Body of pancreas (tissue), 4 donors: Measurements from ENCODE around the gene MISP. TPM values are rescaled to one million over a fixed set of nuclear protein-coding genes. Genes with fewer than 3 reads are reported as not detected.

Source experiments
- ATAC-seq: fragments of 150-250 bp; one replicate; pipeline ENCODE4 v1.9.1; 2016
- DNase-seq, 4 donors: peaks; one replicate each; pipeline ENCODE4 v3.0.0-alpha.2; 2019
- H3K27ac ChIP-seq, 4 donors: fragments of 200-600 bp; sonication (generic); 1 replicate in 3 of 4; 2 replicates in 1 of 4; pipeline versions ENCODE4 v1.5.1 to v1.6.1; 2016 to 2019; ENCODE audit warnings: mild to moderate bottlenecking in 1 of 4, mixed read lengths in 1 of 4, moderate library complexity in 1 of 4
- H3K27me3 ChIP-seq, 2 donors: fragments of 200-600 bp; sonication (generic); one replicate each; pipeline ENCODE4 v1.6.0; 2016; ENCODE audit warnings: mild to moderate bottlenecking in 1 of 2
- H3K36me3 ChIP-seq, 2 donors: fragments of 200-600 bp; sonication (generic); replicated peaks in 1 of 2; 2 replicates each; pipeline ENCODE4 v1.5.1; 2016; ENCODE audit warnings: low read depth in 2 of 2; ENCODE audit not compliant: insufficient read depth in 1 of 2
- H3K4me1 ChIP-seq: fragments of 200-600 bp; sonication (generic); one replicate; pipeline ENCODE4 v1.6.0; 2016
- H3K4me3 ChIP-seq, 2 donors: fragments of 200-600 bp; sonication (generic); 1 replicate in 1 of 2; 2 replicates in 1 of 2; pipeline ENCODE4 v1.5.1; 2016 to 2019
- H3K9me3 ChIP-seq, 3 donors: fragments of 200-600 bp; sonication (generic); 1 replicate in 2 of 3; 2 replicates in 1 of 3; pipeline ENCODE4 v1.5.1; 2016
- POLR2A ChIP-seq, 3 donors: fragments of 450-650 bp; IDR thresholded peaks; one replicate each; pipeline ENCODE4 v1.6.1; 2016; ENCODE audit warnings: antibody characterized with exemption in 3 of 3, mild to moderate bottlenecking in 2 of 3
- WGBS, 2 donors: methylation state at CpG; one replicate each; pipeline ENCODE4 v1.1.5; 2017; 5-methylcytosine and 5-hydroxymethylcytosine counted together
- intact Hi-C: fragments of 100-400 bp; cut with DNase I; formaldehyde crosslinking; loops from one replicate; pipeline ENCODE4 v1.15.1; 2023
- total RNA-seq, 2 donors: library from RNA; depleted of rRNA; stranded (reverse); fragments of >200 nt; gene quantifications; one replicate each; pipeline ENCODE4 v1.1.0, GENCODE V29; 2016
- TF ChIP-seq, protein P1 (sequence below), 7 experiments: fragments of 450-650 bp in 4 of 7; fragments of 200-600 bp in 3 of 7; sonication (generic) in 3 of 7; IDR thresholded peaks; one replicate each; pipeline ENCODE4 v1.5.1; 2016 to 2019; ENCODE audit warnings: antibody characterized with exemption in 7 of 7

Gene MISP
- total RNA-seq, 2 donors from 2014 or later = 0.99 to 3.4 TPM

GRCh38 chr19:729965-730668 is 20.8 kb upstream of the MISP start:
- DNase-seq = no peak
- TF ChIP-seq POLR2A (IDR thresholded peaks at IDR 0.05) = no peak
- TF ChIP-seq, protein P1, sequence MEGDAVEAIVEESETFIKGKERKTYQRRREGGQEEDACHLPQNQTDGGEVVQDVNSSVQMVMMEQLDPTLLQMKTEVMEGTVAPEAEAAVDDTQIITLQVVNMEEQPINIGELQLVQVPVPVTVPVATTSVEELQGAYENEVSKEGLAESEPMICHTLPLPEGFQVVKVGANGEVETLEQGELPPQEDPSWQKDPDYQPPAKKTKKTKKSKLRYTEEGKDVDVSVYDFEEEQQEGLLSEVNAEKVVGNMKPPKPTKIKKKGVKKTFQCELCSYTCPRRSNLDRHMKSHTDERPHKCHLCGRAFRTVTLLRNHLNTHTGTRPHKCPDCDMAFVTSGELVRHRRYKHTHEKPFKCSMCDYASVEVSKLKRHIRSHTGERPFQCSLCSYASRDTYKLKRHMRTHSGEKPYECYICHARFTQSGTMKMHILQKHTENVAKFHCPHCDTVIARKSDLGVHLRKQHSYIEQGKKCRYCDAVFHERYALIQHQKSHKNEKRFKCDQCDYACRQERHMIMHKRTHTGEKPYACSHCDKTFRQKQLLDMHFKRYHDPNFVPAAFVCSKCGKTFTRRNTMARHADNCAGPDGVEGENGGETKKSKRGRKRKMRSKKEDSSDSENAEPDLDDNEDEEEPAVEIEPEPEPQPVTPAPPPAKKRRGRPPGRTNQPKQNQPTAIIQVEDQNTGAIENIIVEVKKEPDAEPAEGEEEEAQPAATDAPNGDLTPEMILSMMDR (IDR thresholded peaks at IDR 0.05) = no peak
- no peak overlapping the region for H3K27ac ChIP-seq
- H3K36me3 ChIP-seq = no peaks in the 10 kb centered on the region
- intact Hi-C loops = loop anchor here (5.0 kb wide), 1 partner anchor 63 kb away; no protein-coding TSS in a partner anchor
- WGBS, 2 donors = 40 to 57% methylated on average over 11 to 14 of the region's 14 CpGs
- no peak for ATAC-seq
- no peaks in the 10 kb centered on the region for H3K4me1 ChIP-seq
- no peak overlapping the region for H3K4me3 ChIP-seq
- no peaks in the 10 kb centered on the region for H3K9me3 ChIP-seq
- no peaks in the 10 kb centered on the region for H3K27me3 ChIP-seq

DNA sequence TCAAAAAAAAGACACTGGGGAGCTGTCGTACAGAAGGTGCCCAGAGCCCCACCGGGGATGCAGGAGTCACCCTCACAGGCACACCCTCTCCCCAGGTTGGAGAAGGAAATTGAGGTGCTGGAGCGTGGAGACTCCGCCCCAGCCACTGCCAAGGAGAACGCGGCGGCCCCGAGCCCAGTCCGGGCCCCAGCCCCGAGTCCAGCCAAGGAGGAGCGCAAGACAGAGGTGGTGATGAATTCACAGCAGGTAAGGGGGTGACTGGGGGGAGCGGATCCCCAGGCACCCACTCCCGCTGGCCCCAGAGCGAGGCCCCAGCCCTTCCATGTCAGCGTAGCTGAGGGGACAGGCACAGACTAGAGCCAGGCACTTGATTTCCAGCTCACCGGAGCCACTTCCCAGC is 19.9 kb upstream of the MISP start:
- Histone ChIP-seq H3K36me3 (no peaks in the 10 kb centered on the region), H3K4me1 (no peaks in the 10 kb centered on the region), H3K9me3 (no peaks in the 10 kb centered on the region), H3K27me3 (no peaks in the 10 kb centered on the region), H3K4me3 (no peak overlapping the region), H3K27ac (no peak overlapping the region)
- TF ChIP-seq, protein P1 (IDR thresholded peaks at IDR 0.05) = no peak
- TF ChIP-seq POLR2A (IDR thresholded peaks at IDR 0.05) = no peak
- DNase-seq = no peak
- no peak for ATAC-seq
- intact Hi-C loops = loop anchor here (5.0 kb wide), 1 partner anchor 64 kb away; no protein-coding TSS in a partner anchor
- 89 to 97% methylated on average over 15 to 16 of the region's 16 CpGs for WGBS, 2 donors

- Histone ChIP-seq H3K4me1 (no peaks in the 10 kb centered on the region), H3K27ac (no peak overlapping the region), H3K4me3 (no peak overlapping the region), H3K27me3 (no peaks in the 10 kb centered on the region), H3K36me3 (no peaks in the 10 kb centered on the region), H3K9me3 (no peaks in the 10 kb centered on the region)
- intact Hi-C loops = loop anchor here (5.0 kb wide), 1 partner anchor 65 kb away; no protein-coding TSS in a partner anchor
- TF ChIP-seq, protein P1 (IDR thresholded peaks at IDR 0.05) = no peak
- no peak for TF ChIP-seq POLR2A (IDR thresholded peaks at IDR 0.05)
- no peak for DNase-seq
- WGBS, 2 donors = 58 to 76% methylated on average over 13 to 24 of the region's 24 CpGs
- ATAC-seq = no peak
Measured at GRCh38 chr19:732148-733069, 18.5 kb upstream of the MISP start.

DNA sequence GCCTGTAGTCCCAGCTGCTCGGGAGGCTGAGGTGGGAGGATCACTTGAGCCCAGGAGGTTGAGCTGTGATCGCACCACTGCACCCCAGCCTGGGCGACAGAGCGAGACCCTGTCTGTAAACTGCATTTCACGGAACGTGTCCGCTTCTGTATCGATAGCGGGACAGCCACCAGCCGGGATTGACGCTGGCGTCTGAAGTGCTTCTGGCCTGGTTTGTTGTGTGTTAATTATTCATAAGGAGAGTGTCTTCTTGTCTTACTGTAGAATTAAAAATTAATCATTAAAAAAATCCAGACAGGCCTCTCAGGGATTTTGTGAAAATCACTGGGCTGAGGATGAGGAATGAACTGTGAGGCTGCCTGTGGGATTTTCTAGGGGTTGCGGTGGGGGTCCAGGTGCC is 16.2 kb upstream of the MISP start:
- no peak for DNase-seq
- no peak for TF ChIP-seq POLR2A (IDR thresholded peaks at IDR 0.05)
- TF ChIP-seq, protein P1 (IDR thresholded peaks at IDR 0.05) = no peak
- Histone ChIP-seq H3K4me1 (no peaks in the 10 kb centered on the region), H3K9me3 (no peaks in the 10 kb centered on the region), H3K4me3 (no peak overlapping the region), H3K36me3 (no peaks in the 10 kb centered on the region), H3K27me3 (no peaks in the 10 kb centered on the region), H3K27ac (no peak overlapping the region)
- intact Hi-C loops = loop anchor here (5.0 kb wide), 1 partner anchor 67 kb away; no protein-coding TSS in a partner anchor
- ATAC-seq = no peak
- 39 to 51% methylated on average over 12 to 13 of the region's 13 CpGs for WGBS, 2 donors
